ENCODE measurements around the gene CASP8AP2. TPM values are rescaled to one million over a fixed set of nuclear protein-coding genes. Genes with fewer than 3 reads are reported as not detected.

The CASP8AP2 gene
- total and polyA plus RNA-seq, 2 of the 13 experiments (the other 11 are each of a cell fraction or from before 2014, with no cell fraction given): 5.7 to 13.5 TPM

GRCh38 chr6:89829472-89830169 is at the start of gene CASP8AP2 (continued):
- TF ChIP-seq PREB (CRISPR knock-in tag; IDR thresholded peaks at IDR 0.05): no peak
- TF ChIP-seq JUNB (CRISPR knock-in tag; IDR thresholded peaks at IDR 0.05; ENCODE audit: borderline replicate concordance): no peak
- peak; percentile 90 for TF ChIP-seq NFYC (CRISPR knock-in tag; IDR thresholded peaks at IDR 0.05)
- no peak for TF ChIP-seq SMAD3 (CRISPR knock-in tag; IDR thresholded peaks at IDR 0.05)
- TF ChIP-seq MAFK (conservative IDR thresholded peaks at IDR 0.05 in 1 of 2, IDR thresholded peaks at IDR 0.05 in 1 of 2; ENCODE audit: low read length in 2 of 2): no peak
- TF ChIP-seq ARNT (IDR thresholded peaks at IDR 0.05): no peak
- 0 out of 2 replicates have a peak, but pooled peaks have one; percentile 43 for TF ChIP-seq ZNF607 (CRISPR knock-in tag; IDR thresholded peaks at IDR 0.05; ENCODE audit: borderline replicate concordance)
- TF ChIP-seq HNRNPLL (IDR thresholded peaks at IDR 0.05; ENCODE audit: low read depth, low read length, poor library complexity, severe bottlenecking): peak; percentile 67
- no peak for TF ChIP-seq ISL2 (CRISPR knock-in tag; IDR thresholded peaks at IDR 0.05)
- no peak for TF ChIP-seq RFXAP (CRISPR knock-in tag; IDR thresholded peaks at IDR 0.05; ENCODE audit: borderline replicate concordance)
- peak; percentile 70; the same call in 1 of the 2 replicates for TF ChIP-seq ZNF878 (CRISPR knock-in tag; IDR thresholded peaks at IDR 0.05)
- no peak for TF ChIP-seq ZNF496 (CRISPR knock-in tag; IDR thresholded peaks at IDR 0.05; ENCODE audit: insufficient replicate concordance)
- peak; percentile 61; the same call in 1 of the 2 replicates for TF ChIP-seq GATAD1 (CRISPR knock-in tag; IDR thresholded peaks at IDR 0.05)
- TF ChIP-seq E2F1 (CRISPR knock-in tag; IDR thresholded peaks at IDR 0.05): peak; percentile 99
- no peak for TF ChIP-seq ZNF282 (IDR thresholded peaks at IDR 0.05; ENCODE audit: partially characterized antibody)
- no peak for TF ChIP-seq ZBTB37 (CRISPR knock-in tag; IDR thresholded peaks at IDR 0.05)
- no peak for TF ChIP-seq ZNF136 (CRISPR knock-in tag; IDR thresholded peaks at IDR 0.05; ENCODE audit: low read depth)
- TF ChIP-seq PRDM15 (CRISPR knock-in tag; IDR thresholded peaks at IDR 0.05): peak; percentile 71; the same call in 1 of the 2 replicates
- no peak for TF ChIP-seq FOXA3 (CRISPR knock-in tag; IDR thresholded peaks at IDR 0.05)
- no peak for TF ChIP-seq ZNF792 (CRISPR knock-in tag; IDR thresholded peaks at IDR 0.05)
- TF ChIP-seq ZNF589 (CRISPR knock-in tag; conservative IDR thresholded peaks at IDR 0.05): peak; percentile 63; the same call in 1 of the 2 replicates
- TF ChIP-seq THAP11 (CRISPR knock-in tag; IDR thresholded peaks at IDR 0.05): peak; percentile 57
- TF ChIP-seq ZNF850 (CRISPR knock-in tag; conservative IDR thresholded peaks at IDR 0.05): no peak
- TF ChIP-seq DMAP1 (CRISPR knock-in tag; IDR thresholded peaks at IDR 0.05): peak; percentile 72

All from HepG2 (cell line).